Heart right ventricle (tissue), 16 donors: ENCODE results near the gene KRTAP10-3. TPM values are rescaled to one million over a fixed set of nuclear protein-coding genes. Genes with fewer than 3 reads are reported as not detected.

Source experiments
- ATAC-seq, 8 donors: fragments of 200-7000 bp; cut with Tn5 transposase; one replicate each; pipeline ENCODE4 v1.9.1; 2020; ENCODE audit warnings: mild to moderate bottlenecking in 8 of 8, moderate library complexity in 8 of 8, moderate number of reproducible peaks in 1 of 8
- DNase-seq, 2 donors: peaks; one replicate each; pipeline ENCODE4 v3.0.0-alpha.2; 2020
- H3K27ac ChIP-seq, 10 donors: fragments of 200-600 bp; sonication (generic) in 2 of 10; one replicate each; pipeline versions ENCODE4 v1.5.0 to v1.8.0; 2020 to 2022; ENCODE audit warnings: mild to moderate bottlenecking in 3 of 10
- H3K27me3 ChIP-seq, 7 donors: fragments of 200-600 bp; one replicate each; pipeline ENCODE4 v1.8.0; 2021 to 2022; ENCODE audit warnings: mild to moderate bottlenecking in 2 of 7
- H3K36me3 ChIP-seq, 9 donors: fragments of 200-600 bp; sonication (generic) in 1 of 9; one replicate each; pipeline versions ENCODE4 v1.5.0 to v1.8.0; 2020 to 2022; ENCODE audit warnings: mild to moderate bottlenecking in 2 of 9
- H3K4me1 ChIP-seq, 9 donors: fragments of 200-600 bp; sonication (generic) in 1 of 9; one replicate each; pipeline versions ENCODE4 v1.5.0 to v1.8.0; 2020 to 2022; ENCODE audit warnings: mild to moderate bottlenecking in 4 of 9
- H3K4me3 ChIP-seq, 10 donors: fragments of 200-600 bp; sonication (generic) in 2 of 10; one replicate each; pipeline versions ENCODE4 v1.5.0 to v1.8.0; 2020 to 2022; ENCODE audit warnings: mild to moderate bottlenecking in 7 of 10, moderate library complexity in 2 of 10
- H3K9me3 ChIP-seq, 11 donors: fragments of 200-600 bp in 10 of 11; sonication (generic) in 2 of 11; one replicate each; pipeline versions ENCODE4 v1.5.0 to v1.8.0; 2013 to 2022; ENCODE audit warnings: mild to moderate bottlenecking in 2 of 11, control low read depth in 1 of 11, moderate library complexity in 1 of 11
- CTCF ChIP-seq, 9 donors: fragments of 200-600 bp; sonication (generic) in 2 of 9; IDR thresholded peaks; one replicate each; pipeline versions ENCODE4 v1.5.0 to v1.8.0; 2021 to 2022; ENCODE audit warnings: antibody characterized with exemption in 9 of 9, mild to moderate bottlenecking in 5 of 9, moderate library complexity in 1 of 9
- whole genome bisulfite sequencing, 2 donors: extraction: QIAGEN DNeasy Blood & Tissue Kit; methylation state at CpG; one replicate each; pipeline ENCODE4 v1.1.7; 2013; ENCODE audit warnings: inconsistent platforms in 1 of 2; 5-methylcytosine and 5-hydroxymethylcytosine counted together
- intact Hi-C, 10 donors: fragments of 100-400 bp; cut with DNase I; formaldehyde crosslinking; loops; one replicate each; pipeline versions ENCODE4 v1.11.1 to v1.14.2; 2022
- polyA plus RNA-seq, 2 donors: library from polyadenylated mRNA; stranded (reverse); fragments of 200-250 nt; gene quantifications; one replicate each; pipeline ENCODE4 v1.2.3, GENCODE V29; 2013
- total RNA-seq, 10 donors: library from RNA; stranded (reverse); fragmentation: NEBNext Ultra II Directional in 3 of 10; extraction: Animal tissue kit (Norgen Biotek cat#: 25700) in 3 of 10; gene quantifications; one replicate each; pipeline versions ENCODE4 v1.2.1 to v1.2.4, GENCODE V29; 2021 to 2023
- donor health status: Arrhythmogenic right ventricular cardiomyopathy.
- donor health status: ischemic (EF 13 %, LVEDD 7.1; RV severe dilation, severe dysfunction).
- donor health status: healthy with polysubstance abuse.
- donor health status: DM: no; HTN: yes; CAD: no.
- donor health status: DM: no; HTN: no; CAD: no.
- donor health status: ischemic (EF 25% LVEDD 6.9; RV normal size, moderate dysfunction).
- donor health status: ischemic (EF 25% LVEDD 5.7; RV mildly dilated, moderate dysfunction).
- donor health status: healthy.
- donor health status: DM: yes; HTN: yes; CAD: no.
- donor health status: Ischemic cardiomyopathy.
- donor health status: ischemic (EF 35%, LVEDD 5.7; RV mildly dilated, moderate dysfunction).
- donor health status: nonischemic (EF 11% LVEDD 7.7; RV severe dilation, severe dysfunction).
- donor health status: DM: yes; HTN: yes; CAD: no.
- donor health status: PGD.
- donor health status: ischemic (EF 29% LVEDD 5.4; RV normal size, mild dysfunction).
- donor health status: nonischemic (EF 23%, LVEDD 6.1; RV moderate dilation, normal function).

The KRTAP10-3 gene
- total and polyA plus RNA-seq, 12 donors = not detected

- Histone ChIP-seq H3K4me1 (no peaks in the 10 kb centered on the region), H3K27me3 (peaks cover 0 to 25% (median 3%) of the 10 kb centered on the region in 7 donors), H3K9me3 (no peaks in the 10 kb centered on the region), H3K27ac (no peak overlapping the region), H3K4me3 (no peak overlapping the region), H3K36me3 (no peaks in the 10 kb centered on the region)
- no peak for ATAC-seq
- no peak for DNase-seq
- WGBS, 2 donors = 79 to 81% methylated on average over 30 of the region's 30 CpGs
- TF ChIP-seq CTCF (IDR thresholded peaks at IDR 0.05) = no peak
- intact Hi-C loops = no loop called here
These were observed 26.7 kb downstream of the KRTAP10-3 start for GRCh38 chr21:44531606-44532564.

- Histone ChIP-seq H3K36me3 (no peaks in the 10 kb centered on the region), H3K4me1 (no peaks in the 10 kb centered on the region), H3K4me3 (no peak overlapping the region), H3K9me3 (no peaks in the 10 kb centered on the region), H3K27ac (no peak overlapping the region), H3K27me3 (peaks cover 0 to 30% (median 3%) of the 10 kb centered on the region in 7 donors)
- intact Hi-C loops = no loop called here
- DNase-seq (peak in 1 of 2 donors; percentile 2), ATAC-seq (no peak)
- no peak for TF ChIP-seq CTCF (IDR thresholded peaks at IDR 0.05)
- WGBS, 2 donors = 87 to 89% methylated on average over 23 of the region's 23 CpGs
These were observed 27.5 kb downstream of the KRTAP10-3 start for GRCh38 chr21:44530903-44531605.

GRCh38 chr21:44530221-44530902, 28.2 kb downstream of the KRTAP10-3 start:
- no peak for ATAC-seq
- no peaks in the 10 kb centered on the region for H3K4me1 ChIP-seq
- H3K27ac ChIP-seq = no peak overlapping the region
- no peak for DNase-seq
- H3K27me3 ChIP-seq = peaks cover 0 to 30% (median 3%) of the 10 kb centered on the region in 7 donors
- no peak overlapping the region for H3K4me3 ChIP-seq
- 82 to 86% methylated on average over 7 of the region's 7 CpGs for WGBS, 2 donors
- no peak for TF ChIP-seq CTCF (IDR thresholded peaks at IDR 0.05)
- H3K36me3 ChIP-seq = no peaks in the 10 kb centered on the region
- intact Hi-C loops = no loop called here
- no peaks in the 10 kb centered on the region for H3K9me3 ChIP-seq

- Histone ChIP-seq H3K4me1 (no peaks in the 10 kb centered on the region), H3K4me3 (no peak overlapping the region), H3K9me3 (no peaks in the 10 kb centered on the region), H3K36me3 (no peaks in the 10 kb centered on the region), H3K27ac (no peak overlapping the region), H3K27me3 (peaks cover 0 to 33% (median 3%) of the 10 kb centered on the region in 7 donors)
- intact Hi-C loops = no loop called here
- TF ChIP-seq CTCF (IDR thresholded peaks at IDR 0.05) = no peak
- DNase-seq = peak in 1 of 2 donors; percentile 2
- ATAC-seq = no peak
- 55 to 59% methylated on average over 23 of the region's 23 CpGs for WGBS, 2 donors
These were observed 29.0 kb downstream of the KRTAP10-3 start for GRCh38 chr21:44529503-44530125.
